DOHH2 (cell line): Measurements from ENCODE around the gene TOGARAM2.

Experiments used
- H3F3A ChIP-seq: fragments of 200-600 bp; sonication (generic), shearing (Covaris generic); 2 replicates; pipeline ENCODE4 v1.6.0; 2016; ENCODE audit warnings: antibody characterized with exemption, mild to moderate bottlenecking; ENCODE audit not compliant: control insufficient read depth, insufficient read depth
- H3K27ac ChIP-seq: fragments of 200-600 bp; sonication (generic); 2 replicates; pipeline ENCODE4 v1.5.1; 2014; ENCODE audit warnings: low read depth, mild to moderate bottlenecking, low read length, moderate library complexity
- H3K27me3 ChIP-seq: fragments of 200-600 bp; sonication (generic); 2 replicates; pipeline ENCODE4 v1.6.1; 2014; ENCODE audit warnings: mild to moderate bottlenecking, low read length, mixed read lengths; ENCODE audit not compliant: control insufficient read depth
- H3K36me3 ChIP-seq: fragments of 200-600 bp; sonication (generic); 2 replicates; pipeline ENCODE4 v1.6.1; 2014; ENCODE audit warnings: mild to moderate bottlenecking, low read length, moderate library complexity, mixed read lengths; ENCODE audit not compliant: control insufficient read depth
- H3K4me1 ChIP-seq: fragments of 200-600 bp; sonication (generic); 2 replicates; pipeline ENCODE4 v1.6.1; 2014; ENCODE audit warnings: mild to moderate bottlenecking, low read length, mixed read lengths; ENCODE audit not compliant: control insufficient read depth
- H3K4me2 ChIP-seq: fragments of 200-600 bp; sonication (generic); 2 replicates; pipeline ENCODE4 v1.6.0; 2014; ENCODE audit warnings: mild to moderate bottlenecking, low read length, moderate library complexity
- H3K4me3 ChIP-seq: fragments of 200-600 bp; sonication (generic); 2 replicates; pipeline ENCODE4 v1.5.1; 2014; ENCODE audit warnings: mild to moderate bottlenecking, low read length, mixed read lengths
- H3K79me2 ChIP-seq: fragments of 200-600 bp; sonication (generic); 2 replicates; pipeline ENCODE4 v1.6.1; 2014; ENCODE audit warnings: mild to moderate bottlenecking, low read length, mixed read lengths; ENCODE audit not compliant: control insufficient read depth
- H3K9me2 ChIP-seq: fragments of 200-600 bp; sonication (generic); replicated peaks from 2 replicates; pipeline ENCODE4 v1.6.1; 2014; ENCODE audit warnings: mild to moderate bottlenecking, low read length, mixed read lengths; ENCODE audit not compliant: control insufficient read depth
- H3K9me3 ChIP-seq: fragments of 200-600 bp; sonication (generic); 2 replicates; pipeline ENCODE4 v1.6.1; 2014; ENCODE audit warnings: antibody characterized with exemption, low read length, mixed read lengths; ENCODE audit not compliant: control insufficient read depth, insufficient read depth
- H4K20me1 ChIP-seq: fragments of 200-600 bp; sonication (generic); 2 replicates; pipeline ENCODE4 v1.6.0; 2014; ENCODE audit warnings: low read depth, mild to moderate bottlenecking, antibody characterized with exemption, low read length, moderate library complexity; ENCODE audit not compliant: control insufficient read depth, insufficient read depth
- CTCF ChIP-seq: fragments of 200-600 bp; sonication (generic); IDR thresholded peaks from one replicate; pipeline ENCODE4 v1.5.1; 2014; ENCODE audit warnings: antibody characterized with exemption, mild to moderate bottlenecking, low read depth, low read length; ENCODE audit not compliant: poor library complexity, severe bottlenecking
- EZH2phosphoT487 ChIP-seq: fragments of 200-600 bp; sonication (generic); IDR thresholded peaks from 2 replicates; pipeline ENCODE4 v1.6.1; 2017; ENCODE audit warnings: borderline replicate concordance, mild to moderate bottlenecking, antibody characterized with exemption, low read length, moderate library complexity, mixed read lengths

Gene TOGARAM2

GRCh38 chr2:29009711-29010677 is 28.9 kb downstream of the TOGARAM2 start:
- Histone ChIP-seq H3K4me1 (no peaks in the 10 kb centered on the region), H4K20me1 (no peaks in the 10 kb centered on the region), H3K27me3 (peaks cover 10% of the 10 kb centered on the region; the same call in 1 of the 2 replicates), H3K79me2 (no peaks in the 10 kb centered on the region), H3K9me3 (peaks cover 15% of the 10 kb centered on the region; the same call in 1 of the 2 replicates), H3F3A (peaks cover 10% of the 10 kb centered on the region), H3K4me2 (no peak overlapping the region), H3K27ac (no peak overlapping the region), H3K36me3 (no peaks in the 10 kb centered on the region), H3K9me2 (no peaks in the 10 kb centered on the region), H3K4me3 (no peak overlapping the region)
- no peak for TF ChIP-seq CTCF
- TF ChIP-seq EZH2phosphoT487: no peak

DNA sequence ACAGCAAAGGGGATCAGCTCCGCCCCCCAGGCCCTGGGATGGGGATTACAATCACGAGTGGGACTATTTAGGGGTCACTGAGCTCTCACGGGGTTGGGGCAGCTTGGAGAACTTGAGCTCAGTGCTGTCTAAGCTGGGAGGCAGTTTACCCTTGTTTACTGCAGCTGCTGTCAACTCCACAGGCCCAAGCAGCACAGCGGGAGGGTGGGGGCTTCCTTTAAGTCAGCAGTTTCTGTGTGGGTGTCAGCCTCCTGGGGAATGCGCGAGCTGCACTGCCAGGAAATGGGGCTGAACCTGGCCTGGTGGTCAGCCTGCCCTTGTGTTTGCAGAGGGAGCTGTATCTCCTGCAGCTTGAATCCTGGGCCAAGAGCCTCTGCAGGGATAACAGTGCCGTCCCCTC is 29.8 kb downstream of the TOGARAM2 start:
- Histone ChIP-seq H3K27ac (no peak overlapping the region), H3K9me2 (no peaks in the 10 kb centered on the region), H4K20me1 (no peaks in the 10 kb centered on the region), H3K36me3 (no peaks in the 10 kb centered on the region), H3K4me2 (no peak overlapping the region), H3K4me3 (no peak overlapping the region), H3K27me3 (peaks cover 14% of the 10 kb centered on the region; the same call in 1 of the 2 replicates), H3F3A (no peaks in the 10 kb centered on the region; the same call in 1 of the 2 replicates), H3K79me2 (no peaks in the 10 kb centered on the region), H3K9me3 (peaks cover 5% of the 10 kb centered on the region; the same call in 1 of the 2 replicates), H3K4me1 (no peaks in the 10 kb centered on the region)
- TF ChIP-seq CTCF (no peak), EZH2phosphoT487 (no peak)

- TF ChIP-seq CTCF: no peak
- TF ChIP-seq EZH2phosphoT487: no peak
- Histone ChIP-seq H3K4me3 (no peak overlapping the region), H3K79me2 (no peaks in the 10 kb centered on the region)
These were observed 30.4 kb downstream of the TOGARAM2 start for GRCh38 chr2:29011418-29012060.

More at GRCh38 chr2:29011418-29012060, 30.4 kb downstream of the TOGARAM2 start:
- no peak overlapping the region for H3K4me2 ChIP-seq
- no peak overlapping the region for H3K27ac ChIP-seq
- no peaks in the 10 kb centered on the region for H4K20me1 ChIP-seq
- no peaks in the 10 kb centered on the region for H3K9me3 ChIP-seq
- no peaks in the 10 kb centered on the region for H3K9me2 ChIP-seq
- no peaks in the 10 kb centered on the region for H3F3A ChIP-seq
- no peaks in the 10 kb centered on the region for H3K36me3 ChIP-seq
- no peaks in the 10 kb centered on the region for H3K4me1 ChIP-seq
- peaks cover 14% of the 10 kb centered on the region; the same call in 1 of the 2 replicates for H3K27me3 ChIP-seq
